Activated CD4-positive, alpha-beta memory T cell treated with anti-CD3 and anti-CD28 coated beads for 36 hours (primary cell): ENCODE measurements around the gene NF1. TPM values are rescaled to one million over a fixed set of nuclear protein-coding genes. Genes with fewer than 3 reads are reported as not detected.

Source experiments
- CTCF ChIA-PET: fragments of 350-600 bp; sonication (Branson Sonifier 250); formaldehyde crosslinking; loops from one replicate; lab custom pipeline; 2021; ENCODE audit warnings: antibody characterized with exemption, inconsistent platforms; lab: Charles Lee
- POLR2A ChIA-PET: fragments of 350-600 bp; sonication (Branson Sonifier 250); formaldehyde crosslinking; loops from one replicate; lab custom pipeline; 2021; ENCODE audit warnings: antibody characterized with exemption; lab: Charles Lee
- DNase-seq: peaks from one replicate; pipeline ENCODE4 v3.0.0-alpha.2; 2020
- H3K27ac Mint-ChIP-seq: one replicate; pipeline ENCODE4 v1.8.0; 2021; ENCODE audit warnings: mixed read lengths
- H3K27me3 Mint-ChIP-seq: one replicate; pipeline ENCODE4 v1.8.0; 2021; ENCODE audit warnings: mixed read lengths
- H3K36me3 Mint-ChIP-seq: one replicate; pipeline ENCODE4 v1.8.0; 2021; ENCODE audit warnings: mixed read lengths
- H3K4me1 Mint-ChIP-seq: one replicate; pipeline ENCODE4 v1.8.0; 2021; ENCODE audit warnings: low read depth, mixed read lengths
- H3K4me3 Mint-ChIP-seq: one replicate; pipeline ENCODE4 v1.8.0; 2021; ENCODE audit warnings: mild to moderate bottlenecking, mixed read lengths
- H3K9me3 Mint-ChIP-seq: one replicate; pipeline ENCODE4 v1.8.0; 2021; ENCODE audit warnings: mixed read lengths
- intact Hi-C: fragments of 100-400 bp; cut with micrococcal nuclease; formaldehyde crosslinking; loops from one replicate; pipeline ENCODE4 v1.15.1; 2023
- total RNA-seq, 2 experiments: library from RNA; stranded (reverse); gene quantifications; one replicate each; pipeline ENCODE4 v1.2.3, GENCODE V29; 2021

The NF1 gene
- total RNA-seq, 2 experiments from 2014 or later: 26.5 to 27.0 TPM

DNA sequence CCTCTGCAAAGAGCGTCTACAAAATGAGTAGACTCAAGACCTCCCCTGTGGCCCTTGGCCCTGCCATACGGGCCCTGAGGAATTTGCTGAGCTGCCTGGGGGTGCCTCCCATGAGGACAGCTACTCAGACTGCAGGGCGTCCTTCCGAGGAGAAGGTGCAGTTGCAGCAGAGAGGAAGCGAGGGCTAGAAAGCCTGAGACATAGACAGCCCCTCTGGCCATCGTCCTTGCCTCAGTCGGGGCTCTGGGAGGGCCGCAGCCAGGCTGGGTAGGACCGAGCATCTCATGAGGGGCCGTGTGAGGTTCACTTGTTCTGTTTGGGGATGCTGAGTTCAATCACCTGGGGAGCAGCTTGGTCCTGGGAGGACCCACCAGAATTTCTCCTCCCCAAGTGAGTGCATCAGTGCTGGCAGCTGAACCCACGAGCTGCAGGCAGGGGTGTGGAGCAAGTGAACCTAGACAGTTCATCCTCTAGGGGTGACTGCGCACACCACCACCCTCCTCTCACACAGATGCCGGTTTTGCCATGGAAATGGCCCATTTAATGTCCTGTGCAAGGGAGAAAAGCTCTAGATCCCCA, 317.0 kb downstream of the NF1 start:
- intact Hi-C loops: no loop called here
- Mint-ChIP-seq H3K27ac (no peak overlapping the region), H3K36me3 (no peaks in the 10 kb centered on the region), H3K4me1 (no peaks in the 10 kb centered on the region), H3K27me3 (no peaks in the 10 kb centered on the region), H3K4me3 (no peak overlapping the region), H3K9me3 (no peaks in the 10 kb centered on the region)
- no peak for DNase-seq
- ChIA-PET CTCF (no interaction called here), POLR2A (no interaction called here)

GRCh38 chr17:31412511-31412910, 317.7 kb downstream of the NF1 start:
- Mint-ChIP-seq H3K36me3 (no peaks in the 10 kb centered on the region), H3K27ac (no peak overlapping the region), H3K27me3 (no peaks in the 10 kb centered on the region), H3K4me1 (no peaks in the 10 kb centered on the region), H3K9me3 (no peaks in the 10 kb centered on the region), H3K4me3 (no peak overlapping the region)
- CTCF ChIA-PET: no interaction called here
- POLR2A ChIA-PET: no interaction called here
- intact Hi-C loops: no loop called here
- DNase-seq: no peak

- Mint-ChIP-seq H3K9me3 (no peaks in the 10 kb centered on the region), H3K4me3 (no peak overlapping the region), H3K4me1 (no peaks in the 10 kb centered on the region), H3K27ac (no peak overlapping the region), H3K27me3 (no peaks in the 10 kb centered on the region), H3K36me3 (no peaks in the 10 kb centered on the region)
- ChIA-PET CTCF (no interaction called here), POLR2A (no interaction called here)
- intact Hi-C loops: no loop called here
- DNase-seq: no peak
Observed at GRCh38 chr17:31413081-31413799, 318.5 kb downstream of the NF1 start.

DNA sequence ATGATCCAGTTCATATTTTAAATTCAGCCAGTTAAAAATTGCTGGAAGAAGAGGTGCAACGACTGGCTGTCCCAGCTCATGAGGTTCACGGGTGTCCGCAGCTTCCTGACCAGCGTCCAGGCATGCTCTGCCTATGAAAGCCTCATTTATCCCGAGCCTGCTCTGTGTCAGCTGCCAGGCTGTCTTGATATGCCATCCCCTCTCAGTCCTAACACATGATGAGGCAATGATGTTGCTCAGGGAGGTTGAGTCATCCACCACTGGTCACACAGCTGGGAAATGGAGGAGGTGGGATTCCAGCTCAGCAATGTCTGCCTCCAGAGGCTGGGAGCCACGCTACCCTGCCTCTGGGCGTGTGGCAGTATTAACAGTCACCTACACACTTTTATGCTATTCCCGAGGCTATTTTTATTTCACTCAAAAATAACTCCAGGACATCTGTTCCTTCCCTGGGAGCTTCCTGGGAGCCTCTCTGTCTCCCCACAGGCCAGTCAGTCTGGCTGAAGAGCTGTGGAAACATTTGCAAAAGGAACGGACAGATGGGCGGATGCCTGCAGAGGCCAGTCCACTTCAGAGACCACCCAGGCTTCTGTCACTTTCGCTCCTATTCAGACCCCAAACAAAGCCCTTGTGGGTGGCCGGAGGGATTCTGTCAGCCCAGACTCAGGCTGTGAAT, 319.2 kb downstream of the NF1 start:
- H3K27me3 Mint-ChIP-seq: no peaks in the 10 kb centered on the region
- H3K4me1 Mint-ChIP-seq: no peaks in the 10 kb centered on the region
- no peaks in the 10 kb centered on the region for H3K9me3 Mint-ChIP-seq
- CTCF ChIA-PET: no interaction called here
- intact Hi-C loops: no loop called here
- H3K4me3 Mint-ChIP-seq: no peak overlapping the region
- H3K36me3 Mint-ChIP-seq: no peaks in the 10 kb centered on the region
- no peak for DNase-seq
- H3K27ac Mint-ChIP-seq: no peak overlapping the region
- POLR2A ChIA-PET: no interaction called here

DNA sequence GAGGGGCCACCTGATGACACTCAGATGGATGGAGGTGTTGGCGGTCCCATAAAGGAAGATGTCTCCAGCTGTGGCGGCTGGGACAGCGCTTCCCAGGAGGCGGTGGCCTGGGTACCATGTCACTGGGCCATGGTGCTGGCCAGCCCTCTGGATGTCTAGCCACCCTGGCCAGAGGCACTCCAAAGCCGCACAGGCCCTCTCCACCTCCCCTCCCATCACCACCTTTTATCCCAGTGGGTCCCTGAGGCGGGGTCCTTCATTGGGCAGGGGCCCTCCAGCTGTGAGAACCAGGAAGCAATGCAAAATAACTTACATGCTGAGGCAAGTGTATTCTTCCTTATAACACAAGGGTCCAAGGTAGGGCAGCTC, 319.8 kb downstream of the NF1 start:
- no peak overlapping the region for H3K4me3 Mint-ChIP-seq
- ChIA-PET POLR2A (no interaction called here), CTCF (no interaction called here)
- intact Hi-C loops: no loop called here
- H3K27ac Mint-ChIP-seq: no peak overlapping the region
- no peak for DNase-seq
- H3K9me3 Mint-ChIP-seq: no peaks in the 10 kb centered on the region
- no peaks in the 10 kb centered on the region for H3K27me3 Mint-ChIP-seq
- no peaks in the 10 kb centered on the region for H3K36me3 Mint-ChIP-seq
- no peaks in the 10 kb centered on the region for H3K4me1 Mint-ChIP-seq

GRCh38 chr17:31415004-31415454, 320.3 kb downstream of the NF1 start:
- Mint-ChIP-seq H3K4me3 (no peak overlapping the region), H3K9me3 (no peaks in the 10 kb centered on the region), H3K27me3 (no peaks in the 10 kb centered on the region), H3K27ac (no peak overlapping the region), H3K4me1 (no peaks in the 10 kb centered on the region), H3K36me3 (no peaks in the 10 kb centered on the region)
- POLR2A ChIA-PET: no interaction called here
- intact Hi-C loops: no loop called here
- no peak for DNase-seq
- CTCF ChIA-PET: no interaction called here

- DNase-seq: no peak
- Mint-ChIP-seq H3K27ac (no peak overlapping the region), H3K36me3 (no peaks in the 10 kb centered on the region), H3K4me1 (no peaks in the 10 kb centered on the region), H3K4me3 (no peak overlapping the region), H3K27me3 (no peaks in the 10 kb centered on the region), H3K9me3 (no peaks in the 10 kb centered on the region)
- intact Hi-C loops: no loop called here
- ChIA-PET CTCF (no interaction called here), POLR2A (no interaction called here)
Observed at GRCh38 chr17:31415640-31416502, 321.1 kb downstream of the NF1 start.

DNA sequence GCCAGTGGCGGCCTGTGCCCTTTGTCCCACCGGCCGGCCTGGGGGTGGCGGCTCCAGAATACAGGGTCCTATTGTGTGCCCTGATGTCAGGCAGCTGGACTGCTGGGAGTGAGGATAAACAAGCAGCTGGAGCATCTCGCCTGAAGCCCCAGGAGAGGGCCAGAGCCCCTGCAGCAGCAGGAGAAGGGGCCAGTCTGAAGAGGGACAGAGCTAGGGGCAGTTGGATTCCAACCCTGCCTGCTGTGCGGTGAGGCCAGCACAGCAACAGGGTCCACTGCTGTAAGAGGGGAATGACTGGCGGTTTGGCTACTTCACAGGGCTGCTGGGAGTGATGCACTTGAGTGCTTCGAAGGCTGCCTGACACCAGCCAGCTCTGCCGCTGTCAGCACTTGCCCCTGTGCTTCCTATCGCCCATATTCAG, 321.7 kb downstream of the NF1 start:
- no peak overlapping the region for H3K27ac Mint-ChIP-seq
- DNase-seq: no peak
- no peak overlapping the region for H3K4me3 Mint-ChIP-seq
- CTCF ChIA-PET: no interaction called here
- intact Hi-C loops: no loop called here
- no peaks in the 10 kb centered on the region for H3K9me3 Mint-ChIP-seq
- POLR2A ChIA-PET: no interaction called here
- no peaks in the 10 kb centered on the region for H3K4me1 Mint-ChIP-seq
- no peaks in the 10 kb centered on the region for H3K36me3 Mint-ChIP-seq
- no peaks in the 10 kb centered on the region for H3K27me3 Mint-ChIP-seq

DNA sequence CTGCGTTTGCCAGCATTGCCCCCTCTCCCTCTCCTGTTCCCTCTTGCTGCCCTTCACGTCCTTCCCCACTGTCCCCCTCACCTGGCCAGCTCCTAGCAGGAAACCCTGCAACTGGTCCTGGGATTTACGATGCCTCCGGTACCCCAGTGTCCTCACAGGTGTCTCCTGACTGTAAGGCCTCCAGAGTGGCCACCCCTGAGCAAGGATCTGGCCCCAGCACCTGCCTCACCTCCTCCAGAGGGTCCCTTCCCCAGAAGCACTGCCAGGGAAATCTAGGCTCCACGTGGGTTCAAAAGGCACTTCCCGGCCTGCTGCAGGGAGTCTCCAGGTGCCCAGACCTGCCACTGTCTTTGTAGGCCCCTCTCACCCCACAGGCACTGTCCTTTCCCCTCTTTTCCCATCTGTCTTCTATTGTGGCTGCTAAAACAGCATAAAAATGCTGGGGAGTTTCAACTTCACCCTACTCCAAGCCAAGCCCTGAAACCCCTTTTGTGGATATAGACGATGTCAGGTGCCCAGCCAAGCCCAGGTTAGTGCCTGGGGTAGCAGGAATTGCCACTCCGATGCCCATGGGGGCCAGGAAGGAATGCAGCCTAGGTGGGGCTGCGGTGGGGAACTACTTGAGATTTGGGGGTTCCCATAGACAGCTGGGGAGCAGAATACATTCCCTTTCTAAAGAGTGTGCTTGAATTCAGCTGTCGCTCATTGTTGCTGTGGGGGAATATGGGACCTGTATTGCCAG, 322.4 kb downstream of the NF1 start:
- CTCF ChIA-PET: no interaction called here
- H3K27ac Mint-ChIP-seq: no peak overlapping the region
- DNase-seq: no peak
- no peaks in the 10 kb centered on the region for H3K4me1 Mint-ChIP-seq
- peaks cover 2% of the 10 kb centered on the region for H3K9me3 Mint-ChIP-seq
- H3K4me3 Mint-ChIP-seq: no peak overlapping the region
- intact Hi-C loops: no loop called here
- POLR2A ChIA-PET: no interaction called here
- H3K27me3 Mint-ChIP-seq: no peaks in the 10 kb centered on the region
- H3K36me3 Mint-ChIP-seq: no peaks in the 10 kb centered on the region

- no peak overlapping the region for H3K4me3 Mint-ChIP-seq
- H3K9me3 Mint-ChIP-seq: peaks cover 12% of the 10 kb centered on the region
- ChIA-PET POLR2A (no interaction called here), CTCF (no interaction called here)
- intact Hi-C loops: no loop called here
- no peaks in the 10 kb centered on the region for H3K4me1 Mint-ChIP-seq
- no peak overlapping the region for H3K27ac Mint-ChIP-seq
- DNase-seq: no peak
- no peaks in the 10 kb centered on the region for H3K36me3 Mint-ChIP-seq
- no peaks in the 10 kb centered on the region for H3K27me3 Mint-ChIP-seq
Observed at GRCh38 chr17:31418773-31419350, 324.1 kb downstream of the NF1 start.

- Mint-ChIP-seq H3K9me3 (peaks cover 12% of the 10 kb centered on the region), H3K4me1 (no peaks in the 10 kb centered on the region), H3K27ac (no peak overlapping the region), H3K36me3 (no peaks in the 10 kb centered on the region), H3K4me3 (no peak overlapping the region), H3K27me3 (peaks cover 2% of the 10 kb centered on the region)
- DNase-seq: no peak
- intact Hi-C loops: no loop called here
- ChIA-PET CTCF (no interaction called here), POLR2A (no interaction called here)
Observed at GRCh38 chr17:31422443-31422842, 327.7 kb downstream of the NF1 start.
